ENCODE data around the gene MAP2K5. TPM values are rescaled to one million over a fixed set of nuclear protein-coding genes. Genes with fewer than 3 reads are reported as not detected.

The MAP2K5 gene
- total RNA-seq (2022; extraction: Qiagen RNA extraction) = 10.3 to 12.1 TPM (median 11.0 TPM) in 5 replicates

GRCh38 chr15:67542420-67543347 lies at the start of gene MAP2K5:
Gene MAP2K5, plus strand, starts transcription at chr15:67542703. Its CDS starts 633 bp downstream, at chr15:67543336.

GRCh38 chr15:67521029-67521782 lies 21.3 kb upstream of the MAP2K5 start, which contains the start of gene C15orf61:
Gene C15orf61, plus strand, starts transcription at chr15:67521131. Its CDS starts 118 bp downstream, at chr15:67521249.

DNA sequence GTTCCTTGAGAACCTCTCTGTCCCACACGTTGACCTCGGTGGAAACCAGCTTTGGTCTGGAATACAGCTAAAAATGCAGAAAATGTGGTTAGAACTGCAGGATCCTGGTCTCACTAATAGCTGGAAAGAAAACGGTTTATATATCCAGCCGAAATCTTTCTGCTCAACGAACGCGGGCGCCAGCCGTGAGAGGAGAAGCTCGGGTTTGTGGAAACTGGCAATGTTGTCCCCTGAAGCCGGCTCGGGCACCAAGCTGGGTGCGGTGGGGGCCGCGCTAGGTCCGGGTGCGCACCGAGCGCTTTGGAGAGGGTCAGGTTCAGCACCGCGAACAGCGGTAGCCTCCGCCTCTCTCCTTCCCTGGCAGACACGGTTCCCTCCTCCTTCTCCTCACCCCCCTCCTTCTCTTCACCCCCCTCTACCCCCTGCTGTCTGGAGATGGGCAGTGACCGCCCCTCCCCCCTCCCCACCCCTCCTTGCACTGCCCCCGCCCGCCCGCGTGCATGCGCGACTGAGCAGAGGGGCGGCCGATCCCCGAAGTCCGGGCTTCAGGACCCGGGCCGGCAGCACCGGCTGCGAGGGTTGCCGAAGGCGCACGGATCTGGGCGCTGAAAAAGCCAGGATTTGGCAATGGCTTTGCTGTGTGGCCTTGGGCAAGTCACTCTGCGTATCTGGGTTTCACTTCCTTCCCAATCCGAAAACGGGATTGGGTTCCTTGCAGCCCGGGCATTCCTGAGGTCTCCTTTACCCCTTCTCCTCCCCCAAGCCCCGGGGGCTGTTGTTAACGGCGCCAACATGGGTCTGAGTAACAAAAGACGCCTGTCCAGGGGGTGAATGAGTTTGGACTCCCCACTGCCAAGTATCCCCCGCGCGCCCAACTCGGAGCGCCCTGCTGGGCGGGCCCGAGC lies 282.7 kb downstream of the MAP2K5 start, which contains the start of gene SKOR1:
Gene SKOR1, plus strand, starts transcription at position 534 of the 905 bp plus-strand sequence. Its CDS starts 94 bp downstream, at position 628.

GRCh38 chr15:67839929-67840748 lies 297.6 kb downstream of the MAP2K5 start, which contains the start of gene RNU6-1:
Gene RNU6-1, minus strand, starts transcription at chr15:67840045.

Other genes starting within 250 kb of the MAP2K5 start
- gene C15orf61, start 21.6 kb upstream of the MAP2K5 start, total RNA-seq (2022; extraction: Qiagen RNA extraction) = 2.2 to 4.9 TPM (median 4.3 TPM) in 5 replicates

All from A549 treated with Hydrocortisone at 1 μM for 4 hours (cell line).